Stimulated activated CD4-positive, alpha-beta T cell treated with anti-CD3 and anti-CD28 coated beads, Interleukin-2, amount 100 ng/mL, for 48 hours (primary cell): ENCODE results near the gene ITGAE.
"Not testable (repeated sequence)": the region's sequence is repeated elsewhere in the genome, so short reads cannot be mapped to it uniquely, and the experiment has no call there.

Experiments used
- DNase-seq, 2 donors: peaks; one replicate each; pipeline ENCODE4 v3.0.0-alpha.2; 2020

Gene ITGAE

DNA sequence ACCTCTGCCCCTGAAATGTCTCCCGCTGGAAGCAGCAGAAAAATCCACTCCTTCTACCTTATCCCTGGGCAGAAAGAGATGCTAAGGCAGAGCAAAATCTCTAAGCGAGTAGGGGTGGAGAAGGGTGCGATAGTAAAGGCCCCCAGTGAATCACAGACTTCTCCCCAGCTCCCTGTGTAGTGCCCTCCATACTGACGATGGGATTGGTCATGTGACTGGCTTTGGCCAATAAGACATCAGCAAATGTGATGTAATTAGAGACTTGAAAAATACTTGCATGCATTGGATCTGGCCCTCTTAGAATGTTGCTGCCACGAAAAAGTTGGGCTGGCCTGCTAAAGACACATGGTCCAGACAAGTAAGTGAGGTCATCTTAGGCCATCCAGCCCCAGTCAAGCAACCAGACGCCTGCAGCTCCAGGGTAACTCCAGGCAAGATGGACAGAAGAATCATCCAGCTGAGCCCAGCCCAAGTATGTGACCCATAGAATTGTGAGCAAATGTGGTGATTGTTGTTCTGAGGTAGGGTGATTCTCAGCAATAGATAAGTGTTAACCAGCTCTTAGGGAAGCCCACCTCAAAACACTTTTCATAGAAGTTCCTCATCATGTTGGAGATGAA is 41.3 kb downstream of the ITGAE start:
- no peak for DNase-seq

DNA sequence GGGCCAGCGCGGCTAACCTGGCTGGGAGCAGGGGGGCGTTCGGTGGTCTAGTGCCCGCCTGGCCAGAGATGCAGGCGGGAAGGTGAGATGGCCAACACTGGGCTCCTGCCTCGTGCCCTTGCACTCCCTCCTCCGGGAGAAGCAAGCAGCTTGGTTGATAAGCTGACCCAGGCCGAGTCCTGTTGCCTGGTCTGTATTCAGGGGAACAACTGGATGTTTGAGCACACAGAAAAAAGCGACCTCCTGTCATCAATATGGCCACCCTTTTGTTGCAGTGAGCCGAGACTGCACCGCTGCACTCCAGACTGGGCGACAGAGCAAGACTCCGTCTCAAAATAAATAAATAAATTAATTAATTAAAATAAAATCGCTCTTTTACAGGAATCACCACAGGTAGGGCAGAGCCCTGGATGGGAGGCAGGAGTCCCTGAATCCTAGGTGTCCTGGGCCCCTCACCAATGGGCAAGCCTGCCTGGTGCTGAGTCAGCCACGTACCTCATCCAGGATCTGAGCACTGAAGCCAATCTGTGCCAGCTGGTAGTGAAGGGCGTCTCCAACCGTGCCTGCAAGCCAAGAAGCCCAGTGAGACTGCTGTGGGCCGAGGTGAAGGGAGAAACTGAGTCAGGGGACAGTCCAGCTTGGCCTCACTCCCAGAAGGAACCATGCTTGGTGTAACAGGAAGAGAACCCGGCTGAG is 45.5 kb downstream of the ITGAE start:
- DNase-seq: no peak

DNA sequence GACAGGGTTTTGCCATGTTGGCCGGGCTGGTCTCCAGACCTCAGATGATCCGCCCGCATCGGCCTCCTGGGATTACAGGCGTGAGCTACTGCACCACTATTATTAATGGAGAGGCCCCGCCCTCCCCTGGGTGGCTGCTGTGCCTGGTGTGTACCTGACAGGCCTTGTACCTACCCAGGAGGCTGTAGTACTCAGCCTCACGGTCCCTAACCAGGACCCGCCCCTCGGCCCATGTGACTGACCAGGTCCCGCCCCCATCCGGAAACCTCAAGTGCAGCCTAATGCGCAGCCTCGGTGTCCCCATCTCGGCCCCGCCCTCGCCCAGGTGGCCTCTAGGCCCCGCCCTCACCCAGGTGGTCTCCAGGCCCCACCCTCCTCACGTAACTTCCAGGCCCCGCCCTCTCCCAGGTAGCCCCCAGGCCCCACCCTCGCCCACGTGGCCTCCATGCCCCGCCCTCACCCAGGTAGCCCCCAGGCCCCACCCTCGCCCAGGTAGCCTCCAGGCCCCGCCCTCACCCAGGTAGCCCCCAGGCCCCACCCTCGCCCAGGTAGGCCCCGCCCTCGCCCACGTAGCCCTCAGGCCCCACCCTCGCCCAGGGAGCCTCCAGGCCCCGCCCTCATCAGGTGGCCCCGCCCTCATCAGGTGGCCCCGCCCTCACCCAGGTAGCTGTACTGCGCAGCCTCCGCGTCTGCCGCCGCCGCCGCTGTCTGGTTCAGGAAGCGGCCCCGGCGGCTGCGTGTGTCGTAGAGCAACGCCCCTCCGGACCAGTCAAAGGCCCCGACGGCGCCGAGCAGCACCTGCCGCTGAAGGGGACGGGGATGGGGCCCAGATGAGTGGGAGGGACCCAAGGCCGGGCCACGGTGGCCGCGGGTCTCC is 46.3 kb downstream of the ITGAE start:
- peak; percentile 48 to 68 for DNase-seq

DNA sequence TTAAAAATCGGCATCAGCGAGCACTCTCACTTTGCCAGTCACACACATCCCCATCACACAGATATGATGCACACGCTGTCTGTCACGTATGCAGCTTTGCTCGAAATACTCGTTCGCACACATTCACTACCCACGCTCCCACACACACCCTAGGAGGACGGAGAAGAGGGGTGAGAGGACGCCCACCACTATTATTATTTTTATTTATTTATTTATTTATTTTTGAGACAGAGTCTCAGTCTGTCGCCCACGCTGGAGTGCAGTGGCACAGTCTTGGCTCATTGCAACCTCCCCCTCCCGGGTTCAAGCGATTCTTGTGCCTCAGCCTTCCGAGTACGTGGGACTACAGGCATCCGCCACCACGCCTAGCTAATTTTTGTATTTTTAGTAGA is 46.9 kb downstream of the ITGAE start:
- DNase-seq: no peak

DNA sequence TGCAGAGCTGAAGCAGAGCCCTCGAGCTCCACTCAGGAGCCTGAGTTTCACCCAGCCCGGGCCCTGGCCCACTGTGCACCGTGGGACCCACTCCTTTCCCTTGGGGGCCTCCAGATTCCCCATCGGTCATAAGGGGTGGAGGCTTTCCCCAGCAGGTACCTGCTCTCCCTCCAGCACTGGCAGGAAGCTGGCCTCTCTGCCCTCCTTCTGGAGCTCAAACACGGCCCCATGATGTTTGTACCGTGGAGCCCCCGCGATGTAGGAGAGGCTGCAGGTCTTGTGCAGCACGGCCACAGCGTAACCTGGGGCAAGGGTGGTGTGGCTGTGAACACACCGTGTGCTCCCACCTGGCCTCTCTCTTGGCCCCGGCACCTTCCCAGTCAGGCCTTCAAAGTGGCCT is 47.4 kb downstream of the ITGAE start:
- DNase-seq: no peak

DNA sequence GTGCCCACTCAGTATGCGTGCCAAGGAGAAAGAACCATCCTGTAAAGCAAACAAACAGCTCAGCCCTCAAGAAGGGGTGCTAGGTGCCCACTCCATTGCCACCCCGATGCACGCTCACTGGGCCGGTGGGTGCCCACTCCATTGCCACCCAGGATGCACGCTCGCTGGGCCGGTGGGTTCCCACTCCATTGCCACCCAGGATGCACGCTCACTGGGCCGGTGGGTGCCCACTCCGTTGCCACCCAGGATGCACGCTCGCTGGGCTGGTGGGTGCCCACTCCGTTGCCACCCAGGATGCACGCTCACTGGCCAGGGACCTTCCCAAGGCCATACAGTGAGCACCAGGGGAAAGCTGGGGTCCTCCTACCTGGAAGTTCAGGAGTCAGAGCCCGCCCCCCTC is 49.2 kb downstream of the ITGAE start:
- no peak for DNase-seq

DNA sequence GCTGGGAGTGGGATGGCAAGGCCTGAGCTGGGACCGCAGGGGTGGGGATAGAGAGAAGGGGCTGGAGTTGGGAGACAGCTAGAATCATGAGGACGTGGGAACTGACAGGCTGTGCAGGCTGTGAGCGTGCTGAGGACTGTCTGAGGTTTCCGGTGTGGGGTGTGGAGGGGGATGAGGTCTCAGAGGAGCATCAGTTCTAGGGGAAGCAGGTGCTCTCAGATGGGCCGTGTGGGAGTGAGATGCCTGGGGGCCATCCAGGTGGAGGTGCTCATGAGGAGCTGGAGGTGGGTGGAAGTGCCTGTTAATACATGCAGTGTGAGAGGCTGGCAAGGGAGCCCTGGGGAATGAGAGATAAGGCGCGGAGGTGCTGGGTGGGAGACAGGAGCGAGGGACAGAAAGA is 50.1 kb downstream of the ITGAE start:
- no peak for DNase-seq

DNA sequence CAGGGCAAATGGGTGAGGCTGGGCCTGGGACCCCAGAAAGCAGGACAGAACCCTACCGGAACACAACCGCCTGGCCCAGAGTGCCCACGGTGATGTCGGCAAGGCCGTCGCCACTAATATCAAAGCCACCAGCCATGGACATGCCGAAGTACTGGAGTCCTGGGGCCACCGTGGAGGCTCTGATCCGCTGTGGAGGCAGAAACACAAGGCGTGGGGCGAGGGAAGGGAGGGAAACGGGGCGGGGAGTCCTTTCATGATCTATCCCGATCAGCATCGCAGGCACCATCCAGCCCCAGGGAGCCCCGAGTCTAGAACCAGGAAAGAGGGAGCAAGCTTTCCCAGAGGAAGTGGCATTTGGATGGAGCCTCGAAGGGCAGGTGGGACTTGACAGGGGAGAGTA is 50.7 kb downstream of the ITGAE start:
- DNase-seq: no peak

DNA sequence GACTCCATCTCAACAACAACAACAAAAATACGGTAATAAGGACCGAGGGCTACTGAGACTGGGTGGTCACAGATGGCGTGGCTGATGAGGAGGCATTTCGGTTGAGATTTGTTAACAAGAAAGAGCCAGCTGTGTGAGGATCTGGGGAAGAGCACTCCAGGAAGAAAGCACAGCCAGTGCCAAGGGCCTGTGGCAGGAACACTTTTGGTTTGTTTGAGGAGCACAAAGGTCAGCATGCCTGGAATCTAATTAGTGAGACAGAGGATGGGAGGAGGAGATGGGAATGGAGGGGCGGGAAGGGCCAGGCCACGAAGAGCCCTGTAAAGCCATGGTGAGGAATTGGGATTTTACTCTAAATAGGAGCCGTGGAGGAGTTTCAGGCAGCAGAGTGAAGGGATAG is 52.4 kb downstream of the ITGAE start:
- no peak for DNase-seq

DNA sequence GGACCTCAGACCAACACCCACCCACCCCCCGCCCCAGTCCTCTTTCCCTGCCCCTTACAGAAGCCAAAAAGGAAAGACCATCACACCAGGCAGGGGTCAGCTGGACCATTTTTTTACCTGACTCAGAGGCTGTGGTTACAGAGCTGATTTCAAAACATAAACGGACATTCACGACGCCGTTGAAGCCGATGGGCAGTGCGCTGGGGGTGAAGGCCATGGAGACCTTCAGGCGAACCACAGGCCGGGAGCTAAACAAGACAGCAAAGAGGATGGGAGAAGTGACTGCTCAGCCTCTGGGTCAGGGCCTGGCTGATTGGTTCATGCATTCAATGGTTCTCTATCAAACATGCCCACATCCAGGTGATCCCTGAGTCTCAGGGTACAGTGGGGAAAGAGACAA is 53.2 kb downstream of the ITGAE start:
- no peak for DNase-seq

DNA sequence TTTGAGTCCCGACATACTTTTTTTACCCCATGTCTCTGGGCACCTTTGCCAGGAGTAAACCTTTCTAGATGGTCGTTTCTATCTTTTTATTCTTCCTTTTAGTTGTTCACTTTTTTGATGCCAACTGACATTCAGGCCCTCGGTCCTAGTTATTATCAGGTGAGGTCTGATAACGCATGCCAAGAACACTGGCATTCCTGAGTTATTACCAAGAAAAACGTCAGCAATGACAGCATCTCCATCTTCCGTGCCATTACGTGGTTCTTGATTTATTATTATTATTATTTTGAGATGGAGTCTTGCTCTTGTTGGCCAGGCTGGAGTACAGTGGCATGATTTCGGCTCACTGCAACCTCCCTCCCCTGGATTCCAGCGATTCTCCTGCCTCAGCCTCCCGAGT is 55.9 kb downstream of the ITGAE start:
- DNase-seq: no peak

DNA sequence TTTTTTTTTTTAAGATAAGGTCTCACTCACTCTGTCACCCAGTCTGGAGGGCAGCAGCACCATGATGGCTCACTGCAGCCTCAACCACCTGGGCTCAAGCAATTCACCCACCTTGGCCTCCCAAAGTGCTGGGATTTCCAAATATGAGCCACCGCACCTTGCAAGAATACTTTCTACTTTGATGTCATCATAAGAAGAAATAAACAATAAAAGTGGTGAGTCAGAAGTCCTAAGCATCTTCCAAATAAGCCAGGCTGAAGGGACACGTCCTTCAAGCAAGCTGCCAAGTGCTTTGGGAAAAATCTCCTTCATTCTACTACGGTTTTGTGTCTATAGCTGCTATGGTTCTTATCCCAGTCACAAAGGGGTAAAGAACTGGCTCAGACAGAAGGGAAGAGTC is 57.0 kb downstream of the ITGAE start:
- DNase-seq: no peak

DNA sequence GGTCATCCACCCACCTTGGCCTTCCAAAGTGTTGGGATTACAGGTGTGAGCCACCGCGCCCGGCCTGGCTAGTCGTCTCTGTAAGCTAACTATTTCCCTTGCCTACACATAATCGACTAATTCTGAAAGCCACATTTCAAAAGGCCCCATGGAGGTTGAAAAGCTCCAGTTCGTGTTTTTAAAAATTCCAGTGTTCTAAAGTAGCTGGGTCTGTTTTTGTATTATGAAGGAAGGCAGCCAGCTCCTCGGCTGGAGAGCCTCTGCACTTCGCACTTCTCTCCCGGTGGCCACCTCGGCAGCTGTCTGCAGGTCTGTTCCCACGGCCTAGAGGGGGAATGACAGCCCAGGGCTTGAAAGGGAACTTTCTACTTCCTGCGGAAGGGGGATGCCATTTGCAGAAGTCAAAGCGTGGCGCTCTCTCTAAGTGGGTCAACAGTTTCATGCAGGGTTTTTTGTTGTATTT is 60.3 kb downstream of the ITGAE start:
- no peak for DNase-seq

DNA sequence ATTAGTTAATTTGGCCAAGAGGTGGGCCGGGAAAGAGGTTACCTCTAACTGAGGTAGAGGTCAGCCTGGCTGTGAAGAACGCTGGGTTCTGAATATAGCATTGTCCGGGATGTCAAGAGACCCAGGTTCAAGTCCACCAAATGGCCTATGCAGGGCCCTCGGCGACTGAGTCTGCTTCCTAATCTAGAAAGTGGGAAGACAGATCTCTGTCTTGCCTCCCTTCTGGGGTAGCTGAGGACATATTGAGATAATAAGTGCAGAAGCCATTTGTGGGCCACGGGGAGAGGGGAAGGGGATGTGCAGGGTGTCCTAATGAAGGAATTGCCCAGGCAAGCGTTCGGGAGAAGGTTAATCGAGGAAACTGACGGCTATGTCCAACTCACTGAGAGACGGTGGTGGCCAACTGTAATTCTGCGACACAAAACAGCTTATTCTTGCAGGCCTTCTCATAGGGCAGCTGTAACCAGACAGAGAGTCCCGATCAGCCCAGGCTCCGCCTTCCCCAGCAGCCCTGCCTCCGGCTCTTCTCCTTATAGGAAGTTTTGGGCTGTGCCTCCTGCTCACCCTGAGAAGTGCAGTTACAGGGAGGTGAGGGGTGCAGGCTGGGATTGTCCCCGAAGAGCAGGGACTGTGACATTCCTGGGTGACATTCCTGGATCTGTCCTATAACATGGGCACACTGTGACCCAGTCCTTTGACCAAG is 61.4 kb downstream of the ITGAE start:
- no peak for DNase-seq

DNA sequence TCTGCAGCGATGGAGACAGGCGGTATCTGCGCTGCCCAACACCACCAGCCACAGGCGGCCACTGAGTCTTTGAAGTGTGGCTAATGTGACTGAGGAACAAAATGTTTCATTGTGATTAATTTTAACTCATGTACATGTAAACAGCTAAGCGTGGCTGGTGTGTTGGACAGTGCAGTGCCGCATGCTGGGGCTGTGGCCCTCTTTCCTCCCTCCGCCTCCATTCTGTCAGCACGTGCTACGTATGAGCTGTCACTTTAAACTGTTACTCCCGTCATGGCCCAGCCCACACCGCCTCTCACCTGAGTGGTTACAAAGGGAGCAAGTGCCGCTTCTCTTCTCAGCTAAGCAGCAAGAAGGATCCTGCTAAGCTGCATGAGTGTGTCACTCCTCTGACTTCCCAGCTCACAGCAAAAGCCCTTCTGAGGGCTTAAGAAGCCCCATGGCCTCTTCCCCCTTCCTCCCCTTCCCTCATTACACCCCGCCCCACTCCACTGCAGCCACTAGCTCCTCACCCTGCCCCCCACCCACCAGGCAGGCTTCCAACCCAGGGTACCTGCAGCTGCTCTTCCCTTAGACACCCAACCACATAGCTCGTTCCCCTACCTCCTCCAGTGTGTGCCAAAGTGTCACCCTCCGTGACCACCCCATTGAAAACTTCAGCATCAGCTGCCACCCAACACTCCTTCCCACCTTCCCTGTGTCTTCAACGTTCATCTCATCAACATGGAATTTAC is 62.3 kb downstream of the ITGAE start:
- peak; percentile 47 to 61 for DNase-seq

DNA sequence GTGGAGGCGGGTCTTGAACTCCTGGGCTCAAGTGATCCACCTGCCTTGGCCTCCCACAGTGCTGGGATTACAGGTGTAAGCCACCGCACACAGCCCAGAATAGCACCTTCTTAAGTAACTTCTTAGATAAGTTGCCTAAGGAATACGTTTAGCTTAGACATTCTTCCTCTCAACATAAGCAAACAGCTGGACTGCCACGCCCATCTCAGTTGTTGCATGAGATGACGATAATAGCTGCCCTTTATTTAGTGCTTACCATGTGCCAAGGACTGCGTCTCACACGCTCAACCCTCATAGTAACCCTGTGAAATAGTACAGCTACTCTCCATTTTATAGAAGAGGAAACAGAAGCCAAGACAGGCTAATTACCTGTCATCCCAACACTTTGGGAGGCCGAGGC is 65.5 kb downstream of the ITGAE start:
- DNase-seq: no peak

DNA sequence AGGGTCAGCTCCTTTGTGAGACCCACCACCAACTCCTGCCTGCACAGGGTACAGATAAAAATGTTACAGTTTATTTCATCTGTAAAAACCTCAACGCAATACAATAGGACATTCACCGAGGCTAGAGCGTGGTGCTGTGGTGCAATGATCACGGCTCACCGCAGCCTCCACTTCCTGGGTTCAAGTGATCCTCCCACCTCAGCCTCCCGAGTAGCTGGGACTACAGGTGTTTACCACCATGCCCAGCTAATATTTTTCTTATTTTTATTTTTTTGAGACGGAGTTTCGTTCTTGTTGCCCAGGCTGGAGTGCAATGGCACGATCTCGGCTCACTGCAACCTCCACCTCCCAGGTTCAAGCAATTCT is 66.1 kb downstream of the ITGAE start:
- not testable (repeated sequence) for DNase-seq

DNA sequence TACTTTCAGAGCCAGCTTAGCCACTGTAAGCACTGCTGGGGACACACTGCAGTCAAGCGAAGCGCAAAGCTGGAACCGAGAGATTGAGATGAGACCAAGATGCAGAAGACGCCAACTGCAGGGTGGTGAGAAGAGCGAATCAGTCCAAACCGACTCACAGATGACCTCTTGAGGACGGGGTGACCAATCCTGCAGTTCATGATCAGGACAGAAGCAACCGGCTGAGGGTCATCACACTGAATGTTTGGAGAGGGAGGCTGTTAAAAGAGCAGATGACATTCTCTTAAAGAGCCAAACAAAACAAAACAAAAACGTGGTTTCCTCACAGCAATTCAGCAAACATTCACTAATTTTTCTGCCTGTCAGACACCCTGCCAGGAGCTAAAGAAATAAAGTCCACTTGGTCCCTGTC is 68.8 kb downstream of the ITGAE start:
- no peak for DNase-seq

DNA sequence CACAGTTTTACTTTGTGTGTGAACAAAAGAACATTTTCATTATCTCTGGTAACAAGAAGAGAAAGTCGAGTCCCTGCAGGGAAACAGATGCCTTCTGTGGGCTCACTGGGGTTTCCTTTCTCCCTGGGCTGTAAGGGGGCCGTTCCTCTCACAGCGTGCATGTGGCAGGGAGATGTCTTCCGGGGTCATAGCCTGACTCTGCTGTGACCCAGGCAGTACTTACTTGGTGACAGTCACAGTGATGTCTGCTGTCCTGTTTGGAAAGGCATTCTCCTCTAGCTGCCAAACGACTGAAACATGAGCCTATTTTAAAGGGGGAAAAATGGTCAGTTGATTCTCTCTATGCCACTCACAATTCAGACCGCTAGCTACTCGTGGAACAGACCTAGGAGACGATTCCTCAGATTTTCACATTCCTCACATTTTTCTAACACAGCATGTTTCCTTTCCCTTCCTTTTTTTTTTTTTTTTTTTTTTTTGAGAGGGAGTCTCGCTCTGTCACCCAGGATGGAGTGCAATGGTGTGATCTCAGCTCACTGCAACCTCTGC is 70.0 kb downstream of the ITGAE start:
- no peak for DNase-seq

DNA sequence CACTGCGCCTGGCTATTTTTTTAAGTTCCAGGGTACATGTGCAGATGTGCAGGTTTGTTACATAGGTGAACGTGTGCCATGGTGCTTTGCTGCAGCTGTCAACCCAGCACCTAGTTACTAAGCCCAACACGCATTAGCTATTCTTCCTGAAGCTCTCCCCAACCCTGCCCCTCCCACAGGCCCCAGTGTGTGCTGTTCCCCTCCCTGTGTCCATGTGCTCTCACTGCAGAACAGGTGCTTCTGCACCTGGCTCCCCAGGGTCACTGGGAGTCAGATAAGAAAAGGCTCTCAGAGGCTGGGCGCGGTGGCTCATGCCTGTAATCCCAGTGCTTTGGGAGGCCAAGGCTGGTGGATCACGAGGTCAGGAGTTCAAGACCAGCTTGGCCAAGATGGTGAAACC is 71.1 kb downstream of the ITGAE start:
- DNase-seq: no peak

DNA sequence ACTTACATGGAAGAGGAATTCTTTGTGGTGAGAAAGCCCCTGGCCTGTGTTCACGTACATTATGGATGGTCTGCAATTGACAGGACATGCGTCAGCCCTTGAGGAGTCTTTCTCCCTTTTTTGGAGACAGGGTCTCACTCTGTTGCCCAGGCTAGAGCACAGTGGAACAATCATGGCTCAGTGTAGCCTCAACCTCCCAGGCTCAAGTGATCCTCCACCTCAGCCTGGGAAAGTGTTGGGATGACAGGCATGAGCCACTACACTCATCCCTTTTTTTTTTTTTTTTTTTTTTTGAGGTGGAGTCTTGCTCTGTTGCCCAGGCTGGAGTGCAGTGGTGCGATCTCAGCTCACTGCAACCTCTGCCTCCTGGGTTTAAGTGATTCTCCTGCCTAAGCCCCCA is 72.9 kb downstream of the ITGAE start:
- not testable (repeated sequence) for DNase-seq

DNA sequence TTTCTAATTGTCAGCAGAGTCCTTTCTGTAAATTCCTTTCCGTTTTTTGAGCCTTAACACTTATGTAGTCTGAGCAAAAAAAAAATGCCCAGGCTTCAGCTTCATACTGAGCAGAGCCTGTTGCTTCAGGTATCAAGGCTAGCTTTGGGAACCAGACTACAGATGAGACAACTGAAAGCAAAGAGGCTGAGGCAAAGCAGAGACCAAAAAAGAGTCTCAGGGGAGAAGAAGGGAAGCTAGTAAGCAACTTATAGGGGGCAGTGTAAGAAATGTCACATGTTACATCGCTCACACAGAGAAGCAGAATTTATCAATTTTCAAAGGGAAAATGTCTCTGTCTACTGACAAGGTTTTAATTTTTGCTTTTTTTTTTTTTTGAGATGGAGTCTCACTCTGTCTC is 73.9 kb downstream of the ITGAE start:
- DNase-seq: no peak
